ENCODE results near the gene CTIF. TPM values are rescaled to one million over a fixed set of nuclear protein-coding genes. Genes with fewer than 3 reads are reported as not detected.

Gene CTIF
- polyA plus RNA-seq, 3 donors: 0.38 to 8.7 (median 1.2) TPM

- Histone ChIP-seq H3K9ac (ENCODE audit: insufficient read depth, low read length, poor library complexity, severe bottlenecking) (no peak overlapping the region), H3K4me3 (replicated peaks in 1 of 3; ENCODE audit: low read depth in 2 of 3, low read length in 3 of 3) (no peak overlapping the region), H3K79me2 (ENCODE audit: insufficient read depth, low read length) (no peaks in the 10 kb centered on the region), H3K27me3 (ENCODE audit: control insufficient read depth in 2 of 2, insufficient read depth in 2 of 2, low read length in 2 of 2) (no peaks in the 10 kb centered on the region), H3K9me3 (replicated peaks in 1 of 2; ENCODE audit: control insufficient read depth in 1 of 2, insufficient read depth in 1 of 2, low read length in 2 of 2) (no peaks in the 10 kb centered on the region), H3K27ac (ENCODE audit: low read depth in 1 of 2, low read length in 2 of 2) (peak overlapping the region in 1 of 2 donors; percentile 5), H2AFZ (ENCODE audit: insufficient read depth, low read depth, low read length, poor library complexity, severe bottlenecking) (no peak overlapping the region), H3K4me2 (replicated peaks; ENCODE audit: extremely low read depth, low read length, poor library complexity, severe bottlenecking) (no peak overlapping the region), H4K20me1 (ENCODE audit: insufficient read depth, low read length) (no peaks in the 10 kb centered on the region), H3K36me3 (replicated peaks in 1 of 2; ENCODE audit: control insufficient read depth in 1 of 2, insufficient read depth in 2 of 2, low read length in 2 of 2) (no peaks in the 10 kb centered on the region), H3K4me1 (ENCODE audit: control insufficient read depth in 1 of 2, insufficient read depth in 2 of 2, low read length in 2 of 2) (peaks cover 19 to 24% of the 10 kb centered on the region in 2 donors)
- peaks cover 27% of the 10 kb centered on the region for H3K4me1 Mint-ChIP-seq
- DNase-seq: no peak
- H3K9me3 Mint-ChIP-seq: peaks cover 0 to 9% (median 5%) of the 10 kb centered on the region in 7 donors
- H3K27ac Mint-ChIP-seq: peak overlapping the region in 4 of 7 donors; percentile 43 to 63 (median 57)
- WGBS (ENCODE audit: insufficient coverage): 90% methylated on average over 2 of the region's 2 CpGs
- H3K36me3 Mint-ChIP-seq: peaks cover 5 to 15% of the 10 kb centered on the region in 2 donors
- no peak for TF ChIP-seq CTCF (IDR thresholded peaks at IDR 0.05)
- no peak overlapping the region for H3K4me3 Mint-ChIP-seq
- intact Hi-C loops (cut with micrococcal nuclease): no loop called here
- H3K27me3 Mint-ChIP-seq (ENCODE audit: low read depth in 3 of 3): peaks cover 0 to 3% (median 0%) of the 10 kb centered on the region in 3 donors
These were observed 188.8 kb downstream of the CTIF start for GRCh38 chr18:48727681-48728080.

GRCh38 chr18:48728204-48728833, 189.5 kb downstream of the CTIF start:
- no peaks in the 10 kb centered on the region for H3K36me3 ChIP-seq (replicated peaks in 1 of 2; ENCODE audit: control insufficient read depth in 1 of 2, insufficient read depth in 2 of 2, low read length in 2 of 2)
- H3K4me3 ChIP-seq (replicated peaks in 1 of 3; ENCODE audit: low read depth in 2 of 3, low read length in 3 of 3): no peak overlapping the region
- intact Hi-C loops (cut with micrococcal nuclease): no loop called here
- H4K20me1 ChIP-seq (ENCODE audit: insufficient read depth, low read length): no peaks in the 10 kb centered on the region
- H3K27ac ChIP-seq (ENCODE audit: low read depth in 1 of 2, low read length in 2 of 2): no peak overlapping the region
- peaks cover 0 to 9% (median 5%) of the 10 kb centered on the region in 7 donors for H3K9me3 Mint-ChIP-seq
- no peak for TF ChIP-seq CTCF (IDR thresholded peaks at IDR 0.05)
- peaks cover 0 to 5% (median 0%) of the 10 kb centered on the region in 3 donors for H3K27me3 Mint-ChIP-seq (ENCODE audit: low read depth in 3 of 3)
- no peaks in the 10 kb centered on the region for H3K27me3 ChIP-seq (ENCODE audit: control insufficient read depth in 2 of 2, insufficient read depth in 2 of 2, low read length in 2 of 2)
- DNase-seq: peak; percentile 16 to 68 (median 19)
- H3K9ac ChIP-seq (ENCODE audit: insufficient read depth, low read length, poor library complexity, severe bottlenecking): no peak overlapping the region
- H3K27ac Mint-ChIP-seq: peak overlapping the region in 3 of 7 donors; percentile 1 to 66 (median 17)
- H3K36me3 Mint-ChIP-seq: peaks cover 4 to 16% of the 10 kb centered on the region in 2 donors
- H3K4me2 ChIP-seq (replicated peaks; ENCODE audit: extremely low read depth, low read length, poor library complexity, severe bottlenecking): no peak overlapping the region
- H3K4me1 Mint-ChIP-seq: peaks cover 34% of the 10 kb centered on the region
- H3K9me3 ChIP-seq (replicated peaks in 1 of 2; ENCODE audit: control insufficient read depth in 1 of 2, insufficient read depth in 1 of 2, low read length in 2 of 2): no peaks in the 10 kb centered on the region
- no peaks in the 10 kb centered on the region for H3K79me2 ChIP-seq (ENCODE audit: insufficient read depth, low read length)
- peaks cover 25 to 30% of the 10 kb centered on the region in 2 donors for H3K4me1 ChIP-seq (ENCODE audit: control insufficient read depth in 1 of 2, insufficient read depth in 2 of 2, low read length in 2 of 2)
- 50% methylated on average over 5 of the region's 6 CpGs for WGBS (ENCODE audit: insufficient coverage)
- no peak overlapping the region for H3K4me3 Mint-ChIP-seq
- H2AFZ ChIP-seq (ENCODE audit: insufficient read depth, low read depth, low read length, poor library complexity, severe bottlenecking): no peak overlapping the region
